HG03571 (cell line): ENCODE measurements around the gene SEMA3C.

ENCODE experiments used
- ATAC-seq: cut with Tn5 transposase; IDR thresholded peaks from one replicate; pipeline ENCODE4 v1.9.1; 2021; ENCODE audit not compliant: unreplicated experiment

The SEMA3C gene

GRCh38 chr7:80918909-80919721, at the start of gene SEMA3C:
Gene SEMA3C, minus strand, starts transcription at chr7:80919051. Its CDS starts 2,270 bp downstream, at chr7:80916781.
- ATAC-seq, result no peak

GRCh38 chr7:80968606-80969005, 49.8 kb upstream of the SEMA3C start:
- ATAC-seq, result no peak

GRCh38 chr7:80967917-80968297, 49.1 kb upstream of the SEMA3C start:
- ATAC-seq, result no peak

GRCh38 chr7:80967071-80967916, 48.4 kb upstream of the SEMA3C start:
- ATAC-seq, result no peak

GRCh38 chr7:80960244-80960795, 41.5 kb upstream of the SEMA3C start:
- ATAC-seq, result no peak

GRCh38 chr7:80957226-80957777, 38.5 kb upstream of the SEMA3C start:
- no peak for ATAC-seq

- ATAC-seq, result no peak
Observed at GRCh38 chr7:80954191-80954590, 35.3 kb upstream of the SEMA3C start.

- ATAC-seq, result no peak
Observed at GRCh38 chr7:80950550-80950967, 31.7 kb upstream of the SEMA3C start.

DNA sequence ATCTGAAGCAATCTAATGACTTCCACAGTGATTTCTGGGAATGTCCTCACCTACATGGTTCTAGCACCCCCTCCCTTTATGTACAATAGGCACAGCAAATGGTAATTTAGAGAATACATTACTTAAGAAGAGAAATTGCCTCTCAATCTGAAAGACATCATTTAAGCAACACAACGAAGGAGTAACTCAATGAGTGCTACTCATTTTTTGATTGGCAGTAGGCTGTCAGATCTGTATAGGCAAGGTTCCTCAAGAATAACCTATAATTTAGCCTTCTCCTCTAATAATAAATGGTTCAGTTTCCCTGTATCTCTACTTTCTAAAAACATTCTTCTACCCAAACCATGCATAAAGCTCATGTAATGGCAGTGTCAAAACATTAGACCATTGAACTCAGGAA, 30.6 kb upstream of the SEMA3C start:
- ATAC-seq, result no peak

- ATAC-seq, result no peak
Observed at GRCh38 chr7:80946858-80947257, 28.0 kb upstream of the SEMA3C start.

DNA sequence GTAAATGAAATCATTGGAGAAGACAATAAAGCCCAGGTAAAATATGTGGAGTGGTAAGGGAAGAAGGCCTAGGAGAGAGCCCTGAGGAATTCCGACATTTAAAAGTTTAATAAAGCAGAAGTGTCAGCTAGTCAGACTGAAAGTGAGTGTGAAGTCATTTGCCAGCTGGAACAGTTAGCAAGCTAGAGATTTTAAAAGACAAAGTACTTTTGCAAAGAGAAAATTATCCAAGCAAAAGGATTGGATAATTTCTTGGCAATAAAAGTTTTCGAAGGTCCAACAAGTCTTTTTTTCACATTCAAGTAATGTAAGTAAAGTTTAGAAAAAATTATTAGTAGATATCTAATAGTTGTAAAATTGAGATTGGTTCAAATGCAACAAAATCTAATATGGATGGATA, 27.1 kb upstream of the SEMA3C start:
- ATAC-seq, result no peak

DNA sequence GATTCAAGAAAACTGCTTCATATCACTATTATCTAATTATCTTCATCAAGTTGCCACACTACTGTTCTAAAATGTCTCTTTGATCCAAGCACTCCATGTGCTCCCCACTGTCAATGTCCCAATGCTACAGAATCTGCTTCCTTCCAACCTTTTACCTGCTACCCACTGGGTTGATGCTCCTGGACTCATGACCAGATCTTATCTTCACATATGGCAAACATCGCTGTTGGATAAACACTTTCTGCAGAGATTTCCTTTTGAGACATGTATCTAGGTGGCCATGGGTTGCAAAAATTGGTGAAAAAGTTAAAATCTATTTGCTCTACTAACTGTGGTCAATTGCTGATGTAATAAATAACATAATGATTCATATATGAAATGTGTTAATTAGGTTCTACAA, 24.5 kb upstream of the SEMA3C start:
- no peak for ATAC-seq

DNA sequence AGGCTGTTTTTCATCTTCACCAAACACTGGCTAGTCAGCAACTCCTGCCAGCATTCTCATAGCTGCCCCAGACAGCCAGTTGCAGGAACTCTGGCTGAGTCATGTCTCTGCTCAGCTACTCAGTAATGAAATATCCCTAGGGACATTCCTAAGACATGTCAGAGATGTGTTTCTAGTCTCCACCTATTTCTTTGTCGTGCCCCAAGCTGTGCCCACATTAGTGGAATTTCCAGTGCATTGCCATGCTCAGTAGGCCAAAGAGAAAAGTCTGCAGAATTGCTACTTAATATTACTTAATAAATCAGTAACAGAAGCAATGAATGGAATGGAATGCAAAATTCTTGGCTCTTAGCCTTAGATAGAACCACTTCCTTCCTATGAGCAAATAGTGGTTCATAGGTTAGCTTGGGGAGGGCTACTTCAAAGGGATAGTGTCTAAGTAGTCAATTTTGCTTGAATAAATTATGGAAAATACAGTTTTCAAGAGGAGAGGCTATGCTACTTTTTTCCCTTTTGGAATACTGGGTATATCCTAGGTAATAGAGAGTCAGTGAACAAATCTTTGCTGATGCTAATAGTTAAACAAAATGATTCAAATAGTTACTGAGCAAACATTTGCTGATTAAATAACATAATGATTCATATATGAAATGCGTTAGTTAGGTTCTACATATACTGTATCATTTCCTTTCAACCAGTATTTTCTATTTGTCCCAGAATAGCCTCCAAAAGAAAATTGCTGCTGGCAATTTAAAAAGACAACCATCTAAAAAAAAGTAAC, 23.6 kb upstream of the SEMA3C start:
- no peak for ATAC-seq

GRCh38 chr7:80941208-80941758, 22.4 kb upstream of the SEMA3C start:
- no peak for ATAC-seq

DNA sequence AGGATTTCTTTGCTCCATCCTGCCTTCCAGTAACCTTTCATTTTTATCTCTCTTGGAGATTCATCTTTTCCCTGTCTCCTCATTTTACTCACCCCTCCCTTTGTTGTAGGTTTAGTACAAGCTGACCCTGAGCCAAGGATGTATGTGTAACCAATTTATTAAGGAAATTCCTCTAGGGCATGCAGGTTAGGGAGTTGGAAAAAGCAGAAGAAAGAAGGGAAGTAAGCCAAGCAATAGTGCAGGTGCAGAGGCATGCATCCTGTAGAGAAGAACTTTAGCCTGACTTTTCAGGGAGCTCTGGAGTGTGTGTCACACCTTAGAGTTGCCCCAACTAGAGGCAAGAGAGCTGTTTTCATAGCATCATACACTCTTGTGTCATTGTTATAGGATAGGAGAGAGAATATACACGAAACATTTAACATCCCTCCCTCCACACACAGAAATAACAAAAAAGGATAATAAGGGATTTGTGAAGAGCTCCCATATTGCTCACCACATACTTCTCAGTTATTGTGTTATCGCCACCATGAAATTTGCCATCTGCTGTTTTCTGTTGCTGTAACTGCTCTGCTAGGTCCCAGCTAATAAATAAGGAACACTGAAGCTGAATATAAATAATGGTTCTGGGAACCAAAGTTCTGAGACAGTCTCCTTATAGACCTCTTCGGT, 21.8 kb upstream of the SEMA3C start:
- ATAC-seq, result no peak

DNA sequence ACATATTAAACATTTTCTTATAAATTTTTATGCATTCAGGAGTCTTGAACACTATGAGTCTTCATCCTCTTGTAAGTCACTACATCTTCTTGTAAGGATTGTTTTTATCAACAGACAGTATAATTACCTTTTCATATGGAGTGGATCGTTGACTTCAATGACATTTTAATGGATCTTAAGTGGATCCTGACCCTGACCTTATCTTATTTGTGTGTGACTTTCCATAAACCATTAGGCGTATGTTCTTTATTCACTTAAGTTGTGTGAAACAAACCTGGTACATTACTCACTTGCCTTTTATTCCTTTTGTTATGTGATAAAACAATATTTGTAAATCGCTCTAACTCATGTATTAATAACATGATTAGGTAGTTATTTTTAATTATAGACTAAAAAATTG, 18.5 kb upstream of the SEMA3C start:
- no peak for ATAC-seq

DNA sequence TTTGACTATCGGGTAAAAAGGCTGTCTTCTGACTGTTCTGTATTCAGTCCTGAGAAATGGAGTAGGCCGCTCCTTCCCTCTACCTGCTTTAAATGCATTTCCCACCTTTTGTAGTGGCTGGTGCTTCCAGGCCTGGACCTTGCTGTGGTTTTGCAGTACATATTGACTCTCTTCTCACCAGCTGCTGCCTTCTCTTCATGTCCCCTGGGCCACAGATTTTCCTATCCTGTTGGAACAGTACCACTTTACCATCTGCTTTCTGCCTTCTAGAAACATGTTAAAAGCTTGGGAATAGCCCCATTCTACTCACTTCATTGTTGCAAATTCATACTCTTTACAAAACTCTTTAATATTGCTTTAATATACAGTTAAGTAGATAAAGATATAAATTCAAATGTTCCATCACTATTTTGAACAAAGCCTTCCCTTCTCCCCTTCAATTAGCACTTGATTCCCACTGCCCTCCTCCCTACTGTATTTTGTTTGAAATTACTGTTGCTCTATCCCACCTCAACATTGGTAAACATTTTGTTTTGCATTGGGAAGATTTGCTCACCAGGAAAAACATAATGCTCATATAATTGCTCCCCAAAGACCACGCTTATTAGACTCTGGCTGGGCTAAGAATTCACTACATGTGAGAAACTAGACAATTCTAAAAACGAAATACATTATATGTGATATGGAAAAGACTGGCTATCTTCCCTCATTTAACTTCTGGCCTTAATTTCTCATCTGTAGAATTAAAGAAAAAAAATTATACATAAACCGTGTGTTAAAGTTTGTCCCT, 17.3 kb upstream of the SEMA3C start:
- ATAC-seq, result no peak

- no peak for ATAC-seq
Observed at GRCh38 chr7:80934321-80934720, 15.5 kb upstream of the SEMA3C start.

- ATAC-seq, result no peak
Observed at GRCh38 chr7:80932536-80932935, 13.7 kb upstream of the SEMA3C start.
